Hepatocyte (in vitro differentiated cells): ENCODE results near the gene ADGRD2.
A peak's percentile ranks its signal among the peaks of the same experiment; 100 is the strongest.

Source experiments
- CTCF ChIP-seq: fragments of 200-600 bp; sonication (generic); IDR thresholded peaks from 2 replicates; pipeline ENCODE4 v1.5.1; 2016; ENCODE audit warnings: antibody characterized with exemption, mild to moderate bottlenecking; ENCODE audit not compliant: poor library complexity
- EZH2phosphoT487 ChIP-seq: fragments of 200-600 bp; sonication (generic); IDR thresholded peaks from one replicate; pipeline ENCODE4 v1.6.1; 2018; ENCODE audit warnings: antibody characterized with exemption, mild to moderate bottlenecking, low read depth, moderate library complexity; ENCODE audit not compliant: unreplicated experiment, severe bottlenecking

GRCh38 chr9:124410321-124410913 is 39.8 kb upstream of the ADGRD2 start:
- peak; percentile 55 for TF ChIP-seq CTCF
- TF ChIP-seq EZH2phosphoT487 = no peak
